Bronchial epithelial cell (primary cell): Measurements from ENCODE around the gene FLNC. TPM values are rescaled to one million over a fixed set of nuclear protein-coding genes. Genes with fewer than 3 reads are reported as not detected.
A peak's percentile ranks its signal among the peaks of the same experiment; 100 is the strongest.

Experiments
- DNase-seq: peaks from one replicate; pipeline ENCODE4 v3.0.0-alpha.2; 2010; ENCODE audit warnings: low read depth
- FAIRE-seq: peaks from 2 replicates; lab custom pipeline; 2011; peaks lifted over from hg19 to GRCh38; lab: Jason Lieb, UNC
- H3K27me3 ChIP-seq: 2 replicates; pipeline ENCODE4 v1.5.1; 2011; ENCODE audit warnings: low read length; ENCODE audit not compliant: control insufficient read depth, insufficient read depth
- H3K36me3 ChIP-seq: 2 replicates; pipeline ENCODE4 v1.5.1; 2011; ENCODE audit warnings: low read length; ENCODE audit not compliant: control insufficient read depth, insufficient read depth
- H3K4me3 ChIP-seq: 2 replicates; pipeline ENCODE4 v1.5.1; 2011; ENCODE audit warnings: mild to moderate bottlenecking, low read depth, low read length, control low read depth
- CTCF ChIP-seq: IDR thresholded peaks from 2 replicates; pipeline ENCODE4 v1.5.1; 2011; ENCODE audit warnings: mild to moderate bottlenecking, moderate library complexity, low read length, control low read depth, inconsistent platforms; ENCODE audit not compliant: insufficient read depth, severe bottlenecking
- total RNA-seq: library from RNA; depleted of rRNA; stranded (reverse); fragments of >200 nt; gene quantifications from 2 replicates; pipeline ENCODE4 v1.2.1, GENCODE V29; 2014

Gene FLNC
- total RNA-seq, 1 donor from 2014 or later: 1.8 TPM

- DNase-seq: peak; percentile 32
- TF ChIP-seq CTCF: no peak
- H3K27me3 ChIP-seq: peaks cover 17% of the 10 kb centered on the region
- FAIRE-seq: no peak
- H3K36me3 ChIP-seq: no peaks in the 10 kb centered on the region
- H3K4me3 ChIP-seq: no peak overlapping the region
Measured at GRCh38 chr7:128827248-128827958, 2.8 kb upstream of the FLNC start.

- Histone ChIP-seq H3K27me3 (peaks cover 21% of the 10 kb centered on the region), H3K36me3 (no peaks in the 10 kb centered on the region), H3K4me3 (no peak overlapping the region)
- DNase-seq: peak; percentile 13
- no peak for TF ChIP-seq CTCF
- no peak for FAIRE-seq
Measured at GRCh38 chr7:128827971-128828711, 2.1 kb upstream of the FLNC start.

- H3K27me3 ChIP-seq: peaks cover 21% of the 10 kb centered on the region
- no peak overlapping the region for H3K4me3 ChIP-seq
- FAIRE-seq (no peak), DNase-seq (peak; percentile 8)
- H3K36me3 ChIP-seq: no peaks in the 10 kb centered on the region
- no peak for TF ChIP-seq CTCF
Measured at GRCh38 chr7:128829391-128830166, 627 bp upstream of the FLNC start.

GRCh38 chr7:128831178-128831993 lies 1.2 kb downstream of the FLNC start:
- H3K27me3 ChIP-seq: peaks cover 21% of the 10 kb centered on the region
- DNase-seq (no peak), FAIRE-seq (no peak)
- TF ChIP-seq CTCF: no peak
- H3K36me3 ChIP-seq: no peaks in the 10 kb centered on the region
- no peak overlapping the region for H3K4me3 ChIP-seq
